BLaER1 treated with 17β-estradiol and CSF1 and Interleukin-3, amounts not matched to agents 10 nM and 100 nM (cell line): ENCODE results near the gene RACGAP1.

Experiments
- H3K27ac ChIP-seq, 11 experiments: shearing (Covaris generic); formaldehyde crosslinking; 2 replicates each; pipeline ENCODE4 v1.8.1; 2022
- H3K27me3 ChIP-seq, 11 experiments: shearing (Covaris generic); formaldehyde crosslinking; 2 replicates each; pipeline ENCODE4 v1.8.1; 2022
- H3K36me3 ChIP-seq, 11 experiments: shearing (Covaris generic); formaldehyde crosslinking; 2 replicates each; pipeline ENCODE4 v1.8.1; 2022
- H3K4me1 ChIP-seq, 10 experiments: shearing (Covaris generic); formaldehyde crosslinking; 2 replicates each; pipeline ENCODE4 v1.8.1; 2022
- H3K4me2 ChIP-seq, 11 experiments: shearing (Covaris generic); formaldehyde crosslinking; 2 replicates each; pipeline ENCODE4 v1.8.1; 2022
- H3K4me3 ChIP-seq, 10 experiments: shearing (Covaris generic); formaldehyde crosslinking; 2 replicates each; pipeline ENCODE4 v1.8.1; 2022
- H3K9ac ChIP-seq, 11 experiments: shearing (Covaris generic); formaldehyde crosslinking; 2 replicates each; pipeline ENCODE4 v1.8.1; 2022
- H3K9me3 ChIP-seq, 11 experiments: shearing (Covaris generic); formaldehyde crosslinking; replicated peaks in 1 of 11; 2 replicates each; pipeline ENCODE4 v1.8.1; 2022
- H4K20me1 ChIP-seq, 11 experiments: shearing (Covaris generic); formaldehyde crosslinking; 2 replicates each; pipeline ENCODE4 v1.8.1; 2022
- Cebpa-rat ChIP-seq, 11 experiments: shearing (Covaris generic); IDR thresholded peaks; 2 replicates each; pipeline ENCODE4 v1.8.1; 2022

RACGAP1 gene

DNA sequence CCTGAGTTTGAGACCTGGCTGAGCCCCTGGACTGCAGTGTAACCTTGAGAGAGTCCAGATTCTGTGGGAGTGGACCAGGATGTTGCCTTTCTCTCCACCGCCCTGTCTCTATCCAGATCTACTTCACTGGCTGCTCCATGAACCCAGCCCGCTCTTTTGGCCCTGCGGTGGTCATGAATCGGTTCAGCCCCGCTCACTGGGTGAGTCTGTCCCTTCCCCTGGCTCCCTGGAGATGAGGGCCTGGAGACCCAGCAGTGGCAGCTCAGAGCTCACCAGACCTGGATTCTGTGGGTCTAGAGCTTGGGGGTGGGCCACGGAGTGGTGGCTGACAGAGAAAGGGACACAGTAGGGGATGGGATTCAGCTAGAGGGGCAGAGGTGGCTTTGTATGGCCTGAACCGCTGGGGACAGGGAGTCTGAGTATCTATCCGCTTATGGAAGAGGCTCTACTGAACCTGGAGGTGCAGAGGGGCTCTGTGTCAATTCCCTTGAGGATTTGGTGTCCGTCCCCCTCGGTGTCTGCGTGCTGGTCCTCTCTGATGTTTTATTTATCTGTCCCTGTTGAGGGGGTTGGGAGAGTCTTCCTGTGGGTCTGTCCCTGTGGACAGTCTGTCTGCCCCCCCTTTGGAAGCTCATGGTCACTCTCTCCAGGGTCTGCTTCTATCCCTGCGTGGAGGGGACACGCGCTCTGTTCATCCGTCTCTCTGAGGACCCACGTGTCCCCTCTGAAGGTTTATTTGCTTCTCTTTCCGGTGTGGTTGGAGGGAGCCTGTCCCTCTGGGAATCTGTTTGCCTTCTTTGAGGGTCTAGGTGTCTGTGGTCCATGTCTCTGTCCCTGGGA is 61.1 kb downstream of the RACGAP1 start:
- H4K20me1 ChIP-seq = peaks cover 0 to 33% (median 0%) of the 10 kb centered on the region in 11 experiments; a peak in 7 of 22 replicates
- no peak for TF ChIP-seq Cebpa-rat (IDR thresholded peaks at IDR 0.05)
- peak overlapping the region in 7 of 11 experiments; percentile 21 to 54 (median 31); a peak in 12 of 22 replicates for H3K4me2 ChIP-seq
- no peaks in the 10 kb centered on the region for H3K36me3 ChIP-seq
- peaks cover 63 to 89% (median 76%) of the 10 kb centered on the region in 11 experiments for H3K27me3 ChIP-seq
- H3K9me3 ChIP-seq = no peaks in the 10 kb centered on the region
- no peak overlapping the region for H3K4me3 ChIP-seq
- no peak overlapping the region for H3K27ac ChIP-seq
- no peak overlapping the region for H3K9ac ChIP-seq
- H3K4me1 ChIP-seq = peaks cover 19 to 54% (median 46%) of the 10 kb centered on the region in 10 experiments; a peak in 19 of 20 replicates

DNA sequence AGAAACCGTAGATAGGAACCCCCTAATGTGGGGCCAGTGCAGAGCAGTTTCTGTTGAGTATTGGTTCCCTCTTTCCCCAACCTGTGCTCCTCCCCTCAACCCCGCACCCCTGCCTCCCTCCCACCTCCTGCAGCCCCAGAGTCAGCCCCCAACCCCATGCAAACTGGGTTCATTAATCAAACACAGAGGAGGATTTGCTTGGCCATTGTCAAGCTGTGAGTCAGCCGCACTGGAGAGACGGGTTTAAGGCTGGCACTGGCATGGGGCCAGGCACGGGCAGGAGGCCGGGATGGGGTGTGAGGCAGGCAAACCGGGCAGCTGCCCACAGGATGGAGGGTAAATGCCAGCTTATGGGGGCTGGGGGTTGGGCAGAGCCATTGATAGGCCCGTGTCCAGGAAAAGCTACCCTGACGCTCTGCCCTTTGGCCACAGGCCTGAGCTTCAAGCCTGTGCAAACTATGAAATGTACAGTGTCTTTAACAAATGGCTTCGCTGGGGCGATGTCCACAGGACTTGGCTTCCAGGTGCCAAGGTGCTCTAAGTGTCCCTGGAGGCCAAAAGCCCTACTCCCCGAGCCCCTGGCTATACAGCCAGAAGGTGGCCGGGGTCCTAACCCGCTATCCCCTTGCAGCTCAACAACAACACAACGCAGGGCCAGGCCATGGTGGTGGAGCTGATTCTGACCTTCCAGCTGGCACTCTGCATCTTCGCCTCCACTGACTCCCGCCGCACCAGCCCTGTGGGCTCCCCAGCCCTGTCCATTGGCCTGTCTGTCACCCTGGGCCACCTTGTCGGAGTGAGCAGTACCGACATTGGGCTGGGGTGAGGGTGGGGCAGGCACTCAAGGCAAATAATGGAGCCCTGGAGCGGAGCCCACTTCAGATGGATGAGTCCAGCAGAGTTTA is 62.2 kb downstream of the RACGAP1 start:
- TF ChIP-seq Cebpa-rat (IDR thresholded peaks at IDR 0.05) = no peak
- Histone ChIP-seq H3K27ac (no peak overlapping the region), H3K9me3 (no peaks in the 10 kb centered on the region), H4K20me1 (peaks cover 0 to 42% (median 0%) of the 10 kb centered on the region in 11 experiments; a peak in 7 of 22 replicates), H3K27me3 (peaks cover 74 to 94% (median 87%) of the 10 kb centered on the region in 11 experiments), H3K4me1 (peaks cover 14 to 59% (median 41%) of the 10 kb centered on the region in 10 experiments; a peak in 18 of 20 replicates), H3K9ac (no peak overlapping the region), H3K4me3 (no peak overlapping the region), H3K36me3 (no peaks in the 10 kb centered on the region), H3K4me2 (no peak overlapping the region)

DNA sequence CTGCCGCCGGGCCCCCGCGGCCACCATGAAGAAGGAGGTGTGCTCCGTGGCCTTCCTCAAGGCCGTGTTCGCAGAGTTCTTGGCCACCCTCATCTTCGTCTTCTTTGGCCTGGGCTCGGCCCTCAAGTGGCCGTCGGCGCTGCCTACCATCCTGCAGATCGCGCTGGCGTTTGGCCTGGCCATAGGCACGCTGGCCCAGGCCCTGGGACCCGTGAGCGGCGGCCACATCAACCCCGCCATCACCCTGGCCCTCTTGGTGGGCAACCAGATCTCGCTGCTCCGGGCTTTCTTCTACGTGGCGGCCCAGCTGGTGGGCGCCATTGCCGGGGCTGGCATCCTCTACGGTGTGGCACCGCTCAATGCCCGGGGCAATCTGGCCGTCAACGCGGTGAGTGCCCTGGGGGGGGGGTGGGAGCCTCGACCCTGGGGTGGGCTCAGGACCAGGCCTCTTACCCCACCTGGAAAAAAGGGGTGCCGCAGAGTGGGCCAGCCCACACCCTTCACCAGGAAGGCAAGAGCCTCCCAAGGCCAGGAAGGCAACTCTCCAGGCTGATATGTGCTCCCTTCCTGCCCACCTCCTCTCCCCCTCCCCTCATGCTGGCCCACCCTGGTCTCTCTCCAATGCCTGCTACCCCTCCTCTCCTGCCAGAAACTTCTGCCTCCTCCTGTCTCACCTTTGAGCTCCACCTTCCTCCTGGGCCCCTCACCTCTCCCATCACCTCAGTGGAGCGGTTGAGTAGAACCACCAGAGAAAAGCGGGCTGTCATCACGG is 63.1 kb downstream of the RACGAP1 start:
- no peaks in the 10 kb centered on the region for H3K9me3 ChIP-seq
- H3K4me1 ChIP-seq = peaks cover 9 to 55% (median 33%) of the 10 kb centered on the region in 10 experiments; a peak in 18 of 20 replicates
- TF ChIP-seq Cebpa-rat (IDR thresholded peaks at IDR 0.05) = no peak
- H3K27me3 ChIP-seq = peaks cover 83 to 97% (median 94%) of the 10 kb centered on the region in 11 experiments
- H4K20me1 ChIP-seq = peaks cover 0 to 45% (median 0%) of the 10 kb centered on the region in 11 experiments; a peak in 7 of 22 replicates
- peak overlapping the region in 5 of 10 experiments; percentile 50 to 67 (median 59); a peak in 5 of 20 replicates for H3K4me3 ChIP-seq
- H3K36me3 ChIP-seq = no peaks in the 10 kb centered on the region
- no peak overlapping the region for H3K9ac ChIP-seq
- H3K4me2 ChIP-seq = peak overlapping the region; percentile 76 to 95 (median 86); a peak in 16 of 22 replicates
- H3K27ac ChIP-seq = no peak overlapping the region

DNA sequence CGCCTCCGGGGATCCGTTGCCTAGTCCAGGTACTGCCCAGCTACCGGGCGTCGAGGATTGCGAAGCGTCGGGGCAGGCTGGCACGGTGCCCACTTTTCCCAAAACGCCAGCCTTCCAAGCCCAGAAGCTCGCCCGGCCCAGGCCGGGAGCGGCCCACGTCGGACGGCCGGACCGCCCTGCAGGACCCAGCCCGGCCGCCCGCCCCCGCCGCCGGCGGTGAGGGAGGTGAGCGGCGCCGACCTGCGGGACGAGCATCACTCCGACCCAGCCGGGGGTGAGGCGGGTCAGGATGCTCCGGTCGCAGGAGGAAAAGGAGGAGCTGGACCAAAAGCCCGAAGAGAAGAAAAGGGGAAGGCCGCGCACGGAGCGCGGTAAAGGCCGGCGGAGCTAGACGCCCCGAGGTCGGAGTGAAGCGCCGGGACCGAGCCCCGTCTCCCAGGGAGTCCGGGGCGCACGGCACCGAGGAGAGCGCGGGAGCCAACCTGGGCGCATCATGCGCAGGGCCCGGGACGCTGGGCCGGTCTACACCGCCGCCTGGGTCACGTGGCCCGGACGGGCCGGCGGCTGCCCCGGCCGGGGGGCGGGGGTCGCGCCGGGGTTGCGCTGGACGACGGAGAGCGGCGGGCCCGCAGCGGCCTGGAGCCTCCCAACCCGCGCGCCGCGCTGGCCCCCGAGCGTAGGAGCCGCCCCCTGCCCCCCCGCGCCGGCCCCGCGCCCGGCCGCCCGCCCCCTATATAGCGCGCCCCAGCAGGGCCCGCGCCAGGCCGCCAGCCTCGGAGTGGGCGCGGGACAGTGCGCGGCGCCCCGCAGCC is 64.0 kb downstream of the RACGAP1 start, which contains the start of gene AQP5:
AQP5 (plus strand) TSS at position 762 of the 812 bp plus-strand sequence. CDS start 146 bp downstream, outside the sequence.
- Histone ChIP-seq H4K20me1 (peaks cover 0 to 54% (median 0%) of the 10 kb centered on the region in 11 experiments; a peak in 7 of 22 replicates), H3K9ac (peak within 1 kb of the TSS in 7 of 11 experiments; percentile 20 to 54 (median 45); a peak in 8 of 22 replicates), H3K4me3 (peak within 1 kb of the TSS; percentile 41 to 67 (median 53)), H3K36me3 (no peaks in the 10 kb centered on the region), H3K27me3 (peaks cover 92 to 100% (median 99%) of the 10 kb centered on the region in 11 experiments), H3K4me1 (peaks cover 14 to 62% (median 35%) of the 10 kb centered on the region in 10 experiments), H3K9me3 (no peaks in the 10 kb centered on the region), H3K4me2 (peak within 1 kb of the TSS; percentile 76 to 95 (median 86)), H3K27ac (no peak within 1 kb of the TSS)
- TF ChIP-seq Cebpa-rat (IDR thresholded peaks at IDR 0.05) = no peak

DNA sequence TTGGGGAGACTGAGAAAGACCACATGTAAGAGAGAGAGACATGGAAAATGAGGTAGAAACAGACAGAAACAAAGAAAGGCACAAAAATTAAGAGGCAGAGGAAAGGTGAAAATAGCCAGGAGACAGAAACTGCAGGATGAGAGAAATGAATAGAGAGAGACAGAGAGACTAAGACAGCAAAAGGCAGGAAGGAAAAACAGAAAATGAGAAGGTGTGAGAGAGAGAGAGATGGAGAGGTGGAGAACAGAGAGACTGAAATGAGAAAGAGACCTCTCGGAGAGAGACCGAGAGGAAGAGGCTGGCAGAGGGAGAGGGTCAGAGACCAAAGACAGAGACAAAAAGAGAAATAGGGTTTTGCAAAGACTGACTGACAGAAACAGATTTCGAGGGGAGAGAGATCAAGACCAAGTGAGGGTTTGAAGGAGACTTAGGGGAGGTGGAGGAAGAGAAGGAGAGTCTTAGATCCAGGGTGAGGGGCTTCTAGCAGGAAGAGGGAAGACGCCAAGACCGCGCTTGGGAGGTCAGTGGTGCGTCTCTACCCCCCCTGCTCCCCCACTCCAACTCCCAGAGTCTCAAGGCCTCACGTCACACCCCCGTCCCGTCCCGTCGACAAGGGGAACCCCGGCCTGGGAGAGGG is 64.7 kb downstream of the RACGAP1 start:
- Histone ChIP-seq H3K4me3 (peak overlapping the region; percentile 41 to 67 (median 53); a peak in 17 of 20 replicates), H3K27me3 (peaks cover 96 to 100% (median 100%) of the 10 kb centered on the region in 11 experiments), H4K20me1 (peaks cover 0 to 61% (median 3%) of the 10 kb centered on the region in 11 experiments; a peak in 8 of 22 replicates), H3K9me3 (no peaks in the 10 kb centered on the region), H3K4me1 (peaks cover 21 to 67% (median 42%) of the 10 kb centered on the region in 10 experiments), H3K36me3 (no peaks in the 10 kb centered on the region), H3K9ac (peak overlapping the region in 4 of 11 experiments; percentile 20 to 54 (median 36); a peak in 3 of 22 replicates), H3K4me2 (peak overlapping the region; percentile 76 to 95 (median 86)), H3K27ac (no peak overlapping the region)
- no peak for TF ChIP-seq Cebpa-rat (IDR thresholded peaks at IDR 0.05)

DNA sequence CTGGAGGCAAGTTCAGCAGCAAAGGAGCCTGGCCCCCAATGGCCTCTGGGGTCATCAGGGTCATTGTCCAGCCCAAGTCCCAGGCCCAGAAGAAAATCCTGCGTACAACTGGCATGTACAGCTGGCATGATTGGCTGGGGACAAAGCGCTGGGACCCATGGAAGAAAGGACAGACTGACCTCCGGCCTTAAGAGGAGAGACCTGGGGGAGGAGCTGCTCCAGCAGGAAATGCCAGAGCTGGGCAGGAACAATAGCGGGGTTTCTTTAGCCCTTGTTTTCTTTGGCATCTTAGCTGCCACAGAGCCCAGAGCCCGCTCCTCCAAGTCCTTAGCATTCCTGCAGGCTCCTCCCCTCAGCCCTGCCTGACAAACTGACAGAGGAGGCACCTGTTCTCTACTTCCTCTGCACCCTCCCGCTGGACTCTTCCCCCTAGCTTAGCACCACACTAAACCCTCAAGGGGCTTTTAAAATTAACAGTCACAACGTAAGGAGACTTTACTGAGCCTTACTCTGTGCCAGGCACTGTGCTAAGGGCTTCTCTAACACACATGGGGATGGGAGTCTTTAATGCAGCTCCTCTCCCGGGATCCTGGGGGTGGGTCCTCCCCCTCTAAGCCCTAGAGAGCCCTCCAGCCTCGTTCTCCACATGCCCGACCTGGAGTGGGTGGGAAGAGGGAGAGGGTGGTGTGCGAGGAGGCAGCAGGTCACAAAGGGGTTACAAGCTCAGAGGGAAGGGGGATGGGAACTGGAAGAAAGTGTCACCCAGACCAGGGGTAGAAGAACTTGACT is 65.4 kb downstream of the RACGAP1 start:
- Histone ChIP-seq H3K9ac (peak overlapping the region in 1 of 11 experiments; percentile 15; a peak in 1 of 22 replicates), H3K4me2 (peak overlapping the region in 9 of 11 experiments; percentile 31 to 95 (median 81); a peak in 17 of 22 replicates), H4K20me1 (peaks cover 0 to 68% (median 3%) of the 10 kb centered on the region in 11 experiments; a peak in 8 of 22 replicates), H3K4me1 (peaks cover 28 to 73% (median 47%) of the 10 kb centered on the region in 10 experiments), H3K4me3 (peak overlapping the region in 3 of 10 experiments; percentile 39 to 50 (median 42); a peak in 6 of 20 replicates), H3K36me3 (no peaks in the 10 kb centered on the region), H3K27ac (no peak overlapping the region), H3K9me3 (no peaks in the 10 kb centered on the region), H3K27me3 (peaks cover 100% of the 10 kb centered on the region in 11 experiments)
- TF ChIP-seq Cebpa-rat (IDR thresholded peaks at IDR 0.05) = no peak
